NT2/D1 (cell line): ENCODE results near the gene KCNH5.

Source experiments
- DNase-seq: peaks from one replicate; pipeline ENCODE4 v3.0.0-alpha.2; 2011; ENCODE audit warnings: low read depth, low spot score
- H3K27me3 ChIP-seq: 2 replicates; pipeline ENCODE4 v1.6.0; 2011; ENCODE audit warnings: mild to moderate bottlenecking; ENCODE audit not compliant: insufficient read length, insufficient read depth
- H3K36me3 ChIP-seq: 2 replicates; pipeline ENCODE4 v1.6.1; 2011; ENCODE audit warnings: mild to moderate bottlenecking, low read length, mixed read lengths; ENCODE audit not compliant: insufficient read depth, insufficient read length
- H3K4me1 ChIP-seq: 2 replicates; pipeline ENCODE4 v1.5.1; 2011; ENCODE audit not compliant: insufficient read depth, insufficient read length
- H3K4me3 ChIP-seq: 2 replicates; pipeline ENCODE4 v1.5.1; 2011; ENCODE audit warnings: low read depth; ENCODE audit not compliant: insufficient read length
- H3K9ac ChIP-seq: 2 replicates; pipeline ENCODE4 v1.6.0; 2011; ENCODE audit warnings: low read depth; ENCODE audit not compliant: insufficient read length
- H3K9me3 ChIP-seq: 2 replicates; pipeline ENCODE4 v1.5.1; 2011; ENCODE audit warnings: mild to moderate bottlenecking, low read length; ENCODE audit not compliant: insufficient read depth
- SUZ12 ChIP-seq: IDR thresholded peaks from 2 replicates; pipeline ENCODE4 v1.6.1; 2011; ENCODE audit not compliant: insufficient read length, insufficient read depth; ENCODE audit errors: extremely low read depth
- YY1 ChIP-seq: IDR thresholded peaks from 2 replicates; pipeline ENCODE4 v1.6.1; 2011; ENCODE audit not compliant: insufficient read length, insufficient read depth
- ZNF274 ChIP-seq: IDR thresholded peaks from 2 replicates; pipeline ENCODE4 v1.6.1; 2011; ENCODE audit warnings: mild to moderate bottlenecking, low read depth, low read length

Gene KCNH5

GRCh38 chr14:62743560-62743959 lies 301.7 kb downstream of the KCNH5 start:
- Histone ChIP-seq H3K36me3 (no peaks in the 10 kb centered on the region), H3K9me3 (no peaks in the 10 kb centered on the region), H3K9ac (no peak overlapping the region), H3K4me3 (no peak overlapping the region), H3K27me3 (no peaks in the 10 kb centered on the region), H3K4me1 (no peaks in the 10 kb centered on the region)
- TF ChIP-seq YY1: no peak
- TF ChIP-seq ZNF274: no peak
- no peak for TF ChIP-seq SUZ12
- no peak for DNase-seq

- TF ChIP-seq SUZ12: no peak
- TF ChIP-seq YY1: no peak
- no peaks in the 10 kb centered on the region for H3K36me3 ChIP-seq
These were observed 302.1 kb downstream of the KCNH5 start for GRCh38 chr14:62743118-62743517.

GRCh38 chr14:62739647-62740046 lies 305.6 kb downstream of the KCNH5 start:
- H3K27me3 ChIP-seq: no peaks in the 10 kb centered on the region
- no peak overlapping the region for H3K9ac ChIP-seq
- H3K9me3 ChIP-seq: peaks cover 14% of the 10 kb centered on the region
- TF ChIP-seq ZNF274: no peak
- TF ChIP-seq SUZ12: no peak
- no peak for TF ChIP-seq YY1
- DNase-seq: no peak
- no peaks in the 10 kb centered on the region for H3K4me1 ChIP-seq
- no peaks in the 10 kb centered on the region for H3K36me3 ChIP-seq
- no peak overlapping the region for H3K4me3 ChIP-seq

More at GRCh38 chr14:62743118-62743517, 302.1 kb downstream of the KCNH5 start:
- no peak for DNase-seq
- no peaks in the 10 kb centered on the region for H3K27me3 ChIP-seq
- H3K9ac ChIP-seq: no peak overlapping the region
- H3K4me1 ChIP-seq: no peaks in the 10 kb centered on the region
- no peaks in the 10 kb centered on the region for H3K9me3 ChIP-seq
- no peak overlapping the region for H3K4me3 ChIP-seq

- H3K9ac ChIP-seq: no peak overlapping the region
- no peak for TF ChIP-seq SUZ12
- no peaks in the 10 kb centered on the region for H3K27me3 ChIP-seq
- DNase-seq: no peak
- no peaks in the 10 kb centered on the region for H3K36me3 ChIP-seq
- peaks cover 14% of the 10 kb centered on the region for H3K9me3 ChIP-seq
- H3K4me3 ChIP-seq: no peak overlapping the region
- H3K4me1 ChIP-seq: no peaks in the 10 kb centered on the region
These were observed 308.9 kb downstream of the KCNH5 start for GRCh38 chr14:62736048-62737043.

GRCh38 chr14:62734831-62735230 lies 310.4 kb downstream of the KCNH5 start:
- H3K27me3 ChIP-seq: no peaks in the 10 kb centered on the region
- no peaks in the 10 kb centered on the region for H3K36me3 ChIP-seq
- DNase-seq: no peak
- H3K9me3 ChIP-seq: peaks cover 14% of the 10 kb centered on the region
- H3K4me1 ChIP-seq: no peaks in the 10 kb centered on the region
- no peak overlapping the region for H3K9ac ChIP-seq
- TF ChIP-seq ZNF274 (no peak), SUZ12 (no peak), YY1 (no peak)
- H3K4me3 ChIP-seq: no peak overlapping the region

GRCh38 chr14:62722406-62722805 lies 322.9 kb downstream of the KCNH5 start:
- Histone ChIP-seq H3K9ac (no peak overlapping the region), H3K4me3 (no peak overlapping the region), H3K27me3 (no peaks in the 10 kb centered on the region), H3K9me3 (no peaks in the 10 kb centered on the region), H3K4me1 (no peaks in the 10 kb centered on the region), H3K36me3 (no peaks in the 10 kb centered on the region)
- TF ChIP-seq SUZ12 (no peak), ZNF274 (no peak), YY1 (no peak)
- DNase-seq: no peak

GRCh38 chr14:62718629-62719028 lies 326.6 kb downstream of the KCNH5 start:
- Histone ChIP-seq H3K4me1 (no peaks in the 10 kb centered on the region), H3K4me3 (no peak overlapping the region)
- DNase-seq: no peak

More at GRCh38 chr14:62718629-62719028, 326.6 kb downstream of the KCNH5 start:
- no peaks in the 10 kb centered on the region for H3K27me3 ChIP-seq
- H3K36me3 ChIP-seq: no peaks in the 10 kb centered on the region
- no peak overlapping the region for H3K9ac ChIP-seq
- H3K9me3 ChIP-seq: no peaks in the 10 kb centered on the region
- TF ChIP-seq ZNF274: no peak
- no peak for TF ChIP-seq YY1
- no peak for TF ChIP-seq SUZ12
